GM10266 (cell line): ENCODE results near the gene RNF112.
"Not testable (repeated sequence)": the region's sequence is repeated elsewhere in the genome, so short reads cannot be mapped to it uniquely, and the experiment has no call there.

Experiments used
- DNase-seq: peaks from one replicate; pipeline ENCODE4 v3.0.0; 2012; ENCODE audit errors: extremely low spot score
- CTCF ChIP-seq: IDR thresholded peaks from 2 replicates; pipeline ENCODE4 v1.5.1; 2012; ENCODE audit warnings: mild to moderate bottlenecking, low read depth; ENCODE audit not compliant: control insufficient read depth, insufficient read depth; ENCODE audit errors: missing control alignments

The RNF112 gene

GRCh38 chr17:19456016-19456927 lies 45.2 kb downstream of the RNF112 start:
- TF ChIP-seq CTCF, result no peak
- DNase-seq, result no peak

GRCh38 chr17:19457046-19457445 lies 46.0 kb downstream of the RNF112 start:
- TF ChIP-seq CTCF, result no peak
- DNase-seq, result no peak

GRCh38 chr17:19457830-19458271 lies 46.8 kb downstream of the RNF112 start:
- no peak for TF ChIP-seq CTCF
- DNase-seq, result no peak

- DNase-seq, result not testable (repeated sequence)
Observed at GRCh38 chr17:19458481-19458880, 47.4 kb downstream of the RNF112 start.

GRCh38 chr17:19459018-19459655 lies 48.1 kb downstream of the RNF112 start:
- not testable (repeated sequence) for DNase-seq

GRCh38 chr17:19460700-19461099 lies 49.7 kb downstream of the RNF112 start:
- TF ChIP-seq CTCF, result no peak
- DNase-seq, result no peak

- DNase-seq, result no peak
Observed at GRCh38 chr17:19461116-19461515, 50.1 kb downstream of the RNF112 start.

More at GRCh38 chr17:19461116-19461515, 50.1 kb downstream of the RNF112 start:
- no peak for TF ChIP-seq CTCF
